A549 (cell line): ENCODE results near the gene TMEM116. TPM values are rescaled to one million over a fixed set of nuclear protein-coding genes. Genes with fewer than 3 reads are reported as not detected.

Source experiments
- ATAC-seq, 2 experiments: fragments of 200-7000 bp in 1 of 2; fragments of >200 bp in 1 of 2; cut with Nextera tagmentation in 1 of 2; cut with Tn5 transposase in 1 of 2; 3 replicates each; pipeline versions ENCODE4 v1.8.0 to v1.9.1; 2018 to 2020; ENCODE audit warnings: mild to moderate bottlenecking in 1 of 2, moderate library complexity in 1 of 2
- CTCF ChIA-PET: fragments of 300-600 bp; sonication (Branson Sonifier 250); formaldehyde crosslinking; extraction: SDS; loops from one replicate; lab custom pipeline; 2021; ENCODE audit warnings: antibody characterized with exemption, inconsistent platforms; lab: Yijun Ruan, JAX
- POLR2A ChIA-PET: fragments of 350-600 bp; formaldehyde crosslinking; extraction: SDS; loops from one replicate; lab custom pipeline; 2021; ENCODE audit warnings: antibody characterized with exemption, inconsistent platforms; lab: Yijun Ruan, JAX
- DNase-seq, 2 experiments: peaks; one replicate each; pipeline versions ENCODE4 v3.0.0 to v3.0.0-alpha.2; 2011 to 2016; ENCODE audit warnings: low read depth in 1 of 2, low spot score in 1 of 2
- FAIRE-seq: peaks from 2 replicates; lab custom pipeline; 2011; peaks lifted over from hg19 to GRCh38; lab: Jason Lieb, UNC
- H3K27ac ChIP-seq, 2 experiments: fragments of >200 bp; sonication (Bioruptor Twin); formaldehyde crosslinking; 3 replicates each; pipeline ENCODE4 v1.5.1; 2016 to 2017
- H3K4me1 ChIP-seq: fragments of >200 bp; sonication (Bioruptor Twin); formaldehyde crosslinking; 3 replicates; pipeline ENCODE4 v1.6.1; 2016
- H3K4me2 ChIP-seq: fragments of >200 bp; sonication (Bioruptor Twin); formaldehyde crosslinking; 3 replicates; pipeline ENCODE4 v1.6.1; 2016
- H3K4me3 ChIP-seq: fragments of >200 bp; sonication (Bioruptor Twin); formaldehyde crosslinking; 3 replicates; pipeline ENCODE4 v1.5.1; 2016
- H3K9me3 ChIP-seq: fragments of >200 bp; sonication (Bioruptor Twin); formaldehyde crosslinking; 3 replicates; pipeline ENCODE4 v1.6.1; 2016
- BCL3 ChIP-seq: fragments of >200 bp; sonication (Bioruptor Twin); formaldehyde crosslinking; IDR thresholded peaks from 3 replicates; pipeline ENCODE4 v1.6.1; 2016
- CBX8 ChIP-seq: fragments of 200-600 bp; sonication (generic); IDR thresholded peaks from 2 replicates; pipeline ENCODE4 v1.6.1; 2016
- EHF ChIP-seq: fragments of 250-450 bp; sonication (Bioruptor Pico); IDR thresholded peaks from 2 replicates; pipeline ENCODE4 v1.5.0; 2020; ENCODE audit warnings: mild to moderate bottlenecking
- EP300 ChIP-seq, 2 experiments: fragments of >200 bp; sonication (Bioruptor Twin); formaldehyde crosslinking; IDR thresholded peaks; 2 replicates in 1 of 2; 3 replicates in 1 of 2; pipeline ENCODE4 v1.6.1; 2016 to 2017
- FOSB ChIP-seq: fragments of 250-450 bp; sonication (Bioruptor Pico); IDR thresholded peaks from 2 replicates; pipeline ENCODE4 v1.5.0; 2020; ENCODE audit warnings: mild to moderate bottlenecking, moderate library complexity
- FOXS1 ChIP-seq: fragments of 250-450 bp; sonication (Bioruptor Pico); IDR thresholded peaks from 2 replicates; pipeline ENCODE4 v1.5.0; 2020; ENCODE audit warnings: mild to moderate bottlenecking, moderate library complexity
- HES2 ChIP-seq: fragments of >200 bp; sonication (Bioruptor Twin); formaldehyde crosslinking; IDR thresholded peaks from 2 replicates; pipeline ENCODE4 v1.6.1; 2016
- HOXB13 ChIP-seq: fragments of 250-450 bp; sonication (Bioruptor Pico); IDR thresholded peaks from 2 replicates; pipeline ENCODE4 v1.5.0; 2020; ENCODE audit warnings: low read depth, mild to moderate bottlenecking, moderate library complexity
- MAX ChIP-seq: IDR thresholded peaks from 2 replicates; pipeline ENCODE4 v1.6.1; 2012
- MYC ChIP-seq: IDR thresholded peaks from 2 replicates; pipeline ENCODE4 v1.6.1; 2012; ENCODE audit warnings: mild to moderate bottlenecking, inconsistent platforms, low read length, improper control_type of control experiment, borderline replicate concordance
- NR3C1 ChIP-seq: fragments of >200 bp; sonication (Bioruptor Twin); formaldehyde crosslinking; IDR thresholded peaks from 3 replicates; pipeline ENCODE4 v1.6.1; 2017
- PHF8 ChIP-seq: fragments of 200-600 bp; sonication (generic); IDR thresholded peaks from 2 replicates; pipeline ENCODE4 v1.6.1; 2016; ENCODE audit warnings: low read depth, mild to moderate bottlenecking, antibody characterized with exemption, moderate library complexity, borderline replicate concordance
- RCOR1 ChIP-seq: fragments of 150-350 bp; IDR thresholded peaks from 2 replicates; pipeline ENCODE4 v1.6.1; 2014; ENCODE audit warnings: antibody characterized with exemption, low read length, low read depth
- RFX5 ChIP-seq: fragments of 450-650 bp; IDR thresholded peaks from 2 replicates; pipeline ENCODE4 v1.7.1; 2014; ENCODE audit warnings: antibody characterized with exemption, mild to moderate bottlenecking, moderate library complexity
- SMC3 ChIP-seq: fragments of >200 bp; sonication (Bioruptor Twin); formaldehyde crosslinking; IDR thresholded peaks from 3 replicates; pipeline ENCODE4 v1.6.1; 2018; ENCODE audit warnings: inconsistent platforms
- ZSCAN20 ChIP-seq: fragments of 250-450 bp; sonication (Bioruptor Pico); IDR thresholded peaks from 2 replicates; pipeline ENCODE4 v1.8.0; 2022; ENCODE audit warnings: mild to moderate bottlenecking, moderate library complexity
- WGBS: methylation state at CpG from one replicate; pipeline ENCODE4 v1.1.6; 2017; ENCODE audit errors: missing lambda C conversion rate; 5-methylcytosine and 5-hydroxymethylcytosine counted together
- polyA plus RNA-seq, 4 experiments: library from polyadenylated mRNA; depleted of rRNA in 3 of 4; stranded (reverse); fragments of >200 nt; fragmentation: RNase III in 1 of 4; extraction: RNeasy Plus Mini Kit Qiagen cat#74134 plus additional on column Dnase treatment in 1 of 4; gene quantifications; 2 replicates in 3 of 4; 3 replicates in 1 of 4; pipeline ENCODE4 v1.2.3, GENCODE V29; 2011 to 2017
- TF ChIP-seq, protein P1 (sequence below): IDR thresholded peaks from 2 replicates; pipeline ENCODE4 v1.6.1; 2012
- TF ChIP-seq, protein P2 (sequence below): fragments of 450-650 bp; IDR thresholded peaks from 2 replicates; pipeline ENCODE4 v1.6.1; 2014; ENCODE audit warnings: antibody characterized with exemption
- TF ChIP-seq, protein P3 (sequence below): fragments of 200-600 bp; sonication (generic); IDR thresholded peaks from 2 replicates; pipeline ENCODE4 v1.6.1; 2016; ENCODE audit warnings: antibody characterized with exemption, mild to moderate bottlenecking, moderate library complexity

The TMEM116 gene
- polyA plus RNA-seq, 2 of the 4 experiments (the other 2 are of a cell fraction) = 11.0 to 22.4 TPM

DNA sequence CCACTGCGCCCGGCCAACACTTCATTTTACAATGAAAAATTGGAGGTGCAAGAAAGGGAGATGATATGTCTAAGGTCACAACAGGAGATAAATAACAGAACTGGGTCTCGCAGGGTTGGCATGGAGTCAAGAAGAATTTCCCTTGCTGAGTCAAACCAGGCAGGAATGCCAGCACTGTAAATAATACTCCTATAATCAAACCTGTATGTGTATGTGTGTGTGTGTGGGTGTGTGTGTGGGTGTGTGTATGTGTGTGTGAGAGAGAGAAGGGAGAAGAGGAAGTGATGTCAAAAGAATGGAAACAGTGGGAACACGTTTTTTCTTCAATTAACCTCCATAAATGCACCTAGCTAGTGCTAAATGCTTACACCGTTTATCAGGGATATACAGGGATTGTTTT lies 70.4 kb downstream of the TMEM116 start (continued):
- no peak for TF ChIP-seq NR3C1
- TF ChIP-seq HES2 = no peak
- TF ChIP-seq MAX = no peak

DNA sequence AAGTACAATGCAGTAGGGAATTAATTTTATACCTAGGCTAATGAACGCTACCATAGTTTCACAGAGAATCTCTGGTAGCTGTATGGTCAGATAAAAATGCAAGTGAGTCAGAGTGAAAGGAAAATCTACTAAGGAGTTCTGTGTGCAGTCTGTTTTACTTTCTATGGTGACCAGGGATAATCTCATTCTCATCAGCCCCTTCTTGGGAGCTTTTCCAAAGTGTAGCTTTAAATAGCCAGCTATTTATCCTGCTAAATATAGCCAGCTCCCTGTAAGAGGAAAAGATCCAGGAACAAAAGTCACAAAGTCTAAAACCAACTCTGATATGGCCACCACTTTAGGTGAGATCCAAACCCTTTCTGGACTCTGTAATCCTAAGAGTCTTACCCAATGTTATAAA lies 75.5 kb downstream of the TMEM116 start:
- Histone ChIP-seq H3K4me3 (no peak overlapping the region), H3K4me1 (peaks cover 1% of the 10 kb centered on the region; the same call in 1 of the 3 replicates), H3K9me3 (no peaks in the 10 kb centered on the region), H3K4me2 (no peak overlapping the region), H3K27ac (no peak overlapping the region)
- WGBS = 93% methylated on average over 1 of the region's 1 CpG
- POLR2A ChIA-PET = no interaction called here
- FAIRE-seq = no peak
- DNase-seq = no peak
- no peak for ATAC-seq
- CTCF ChIA-PET = no interaction called here
- TF ChIP-seq, protein P1, sequence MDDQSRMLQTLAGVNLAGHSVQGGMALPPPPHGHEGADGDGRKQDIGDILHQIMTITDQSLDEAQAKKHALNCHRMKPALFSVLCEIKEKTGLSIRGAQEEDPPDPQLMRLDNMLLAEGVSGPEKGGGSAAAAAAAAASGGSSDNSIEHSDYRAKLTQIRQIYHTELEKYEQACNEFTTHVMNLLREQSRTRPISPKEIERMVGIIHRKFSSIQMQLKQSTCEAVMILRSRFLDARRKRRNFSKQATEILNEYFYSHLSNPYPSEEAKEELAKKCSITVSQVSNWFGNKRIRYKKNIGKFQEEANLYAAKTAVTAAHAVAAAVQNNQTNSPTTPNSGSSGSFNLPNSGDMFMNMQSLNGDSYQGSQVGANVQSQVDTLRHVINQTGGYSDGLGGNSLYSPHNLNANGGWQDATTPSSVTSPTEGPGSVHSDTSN = no peak
- no peak for TF ChIP-seq MYC
- TF ChIP-seq RCOR1 = no peak
- TF ChIP-seq, protein P2, sequence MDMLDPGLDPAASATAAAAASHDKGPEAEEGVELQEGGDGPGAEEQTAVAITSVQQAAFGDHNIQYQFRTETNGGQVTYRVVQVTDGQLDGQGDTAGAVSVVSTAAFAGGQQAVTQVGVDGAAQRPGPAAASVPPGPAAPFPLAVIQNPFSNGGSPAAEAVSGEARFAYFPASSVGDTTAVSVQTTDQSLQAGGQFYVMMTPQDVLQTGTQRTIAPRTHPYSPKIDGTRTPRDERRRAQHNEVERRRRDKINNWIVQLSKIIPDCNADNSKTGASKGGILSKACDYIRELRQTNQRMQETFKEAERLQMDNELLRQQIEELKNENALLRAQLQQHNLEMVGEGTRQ = no peak
- no peak for TF ChIP-seq EP300 (IDR thresholded peaks at IDR 0.05)
- no peak for TF ChIP-seq CBX8
- TF ChIP-seq, protein P3, sequence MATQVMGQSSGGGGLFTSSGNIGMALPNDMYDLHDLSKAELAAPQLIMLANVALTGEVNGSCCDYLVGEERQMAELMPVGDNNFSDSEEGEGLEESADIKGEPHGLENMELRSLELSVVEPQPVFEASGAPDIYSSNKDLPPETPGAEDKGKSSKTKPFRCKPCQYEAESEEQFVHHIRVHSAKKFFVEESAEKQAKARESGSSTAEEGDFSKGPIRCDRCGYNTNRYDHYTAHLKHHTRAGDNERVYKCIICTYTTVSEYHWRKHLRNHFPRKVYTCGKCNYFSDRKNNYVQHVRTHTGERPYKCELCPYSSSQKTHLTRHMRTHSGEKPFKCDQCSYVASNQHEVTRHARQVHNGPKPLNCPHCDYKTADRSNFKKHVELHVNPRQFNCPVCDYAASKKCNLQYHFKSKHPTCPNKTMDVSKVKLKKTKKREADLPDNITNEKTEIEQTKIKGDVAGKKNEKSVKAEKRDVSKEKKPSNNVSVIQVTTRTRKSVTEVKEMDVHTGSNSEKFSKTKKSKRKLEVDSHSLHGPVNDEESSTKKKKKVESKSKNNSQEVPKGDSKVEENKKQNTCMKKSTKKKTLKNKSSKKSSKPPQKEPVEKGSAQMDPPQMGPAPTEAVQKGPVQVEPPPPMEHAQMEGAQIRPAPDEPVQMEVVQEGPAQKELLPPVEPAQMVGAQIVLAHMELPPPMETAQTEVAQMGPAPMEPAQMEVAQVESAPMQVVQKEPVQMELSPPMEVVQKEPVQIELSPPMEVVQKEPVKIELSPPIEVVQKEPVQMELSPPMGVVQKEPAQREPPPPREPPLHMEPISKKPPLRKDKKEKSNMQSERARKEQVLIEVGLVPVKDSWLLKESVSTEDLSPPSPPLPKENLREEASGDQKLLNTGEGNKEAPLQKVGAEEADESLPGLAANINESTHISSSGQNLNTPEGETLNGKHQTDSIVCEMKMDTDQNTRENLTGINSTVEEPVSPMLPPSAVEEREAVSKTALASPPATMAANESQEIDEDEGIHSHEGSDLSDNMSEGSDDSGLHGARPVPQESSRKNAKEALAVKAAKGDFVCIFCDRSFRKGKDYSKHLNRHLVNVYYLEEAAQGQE = no peak
- no peak for TF ChIP-seq EHF (CRISPR knock-in tag)
- no peak for TF ChIP-seq PHF8
- no peak for TF ChIP-seq MAX
- TF ChIP-seq FOSB (CRISPR knock-in tag) = no peak
- no peak for TF ChIP-seq ZSCAN20 (CRISPR knock-in tag)
- TF ChIP-seq, all 56 proteins: peak for 0

DNA sequence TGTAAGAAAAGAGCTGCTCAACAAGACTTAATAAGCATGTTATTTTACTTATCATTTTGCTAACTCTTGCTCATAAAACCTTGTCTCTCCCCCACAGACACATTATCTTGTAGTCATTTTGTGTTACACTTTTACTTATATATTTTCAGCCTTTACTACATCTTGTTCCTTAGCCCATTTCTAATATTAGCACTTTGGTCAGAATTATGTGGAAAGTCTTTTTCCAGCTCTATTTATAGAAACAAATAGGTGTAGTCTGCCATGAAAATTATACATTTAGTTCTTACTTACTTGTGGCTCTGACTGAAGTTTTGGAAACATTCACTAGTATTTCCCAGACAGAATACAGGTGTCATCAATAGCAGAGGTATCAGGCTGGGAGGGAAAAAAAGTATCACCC lies 76.1 kb downstream of the TMEM116 start:
- no peaks in the 10 kb centered on the region for H3K9me3 ChIP-seq
- H3K4me1 ChIP-seq = no peaks in the 10 kb centered on the region
- H3K27ac ChIP-seq = no peak overlapping the region
- FAIRE-seq = no peak
- DNase-seq = no peak
- TF ChIP-seq HOXB13 (CRISPR knock-in tag) (no peak), RFX5 (no peak), ZSCAN20 (CRISPR knock-in tag) (no peak), BCL3 (no peak), CBX8 (no peak), SMC3 (no peak), FOXS1 (CRISPR knock-in tag) (no peak)
- H3K4me2 ChIP-seq = no peak overlapping the region
- CTCF ChIA-PET = interaction anchor here (0.8 to 1.0 kb wide), 2 partner anchors 8 to 16 kb away, joined by 3 read pairs; no protein-coding TSS in a partner anchor
- POLR2A ChIA-PET = no interaction called here
- no peak for ATAC-seq
- H3K4me3 ChIP-seq = no peak overlapping the region
